Adrenal gland (tissue), 12 donors: ENCODE measurements around the gene STK32C. TPM values are rescaled to one million over a fixed set of nuclear protein-coding genes. Genes with fewer than 3 reads are reported as not detected.

Source experiments
- DNase-seq, 7 donors: peaks; one replicate each; pipeline ENCODE4 v3.0.0-alpha.2; 2019 to 2020
- H3K27ac ChIP-seq, 5 donors: fragments of 200-600 bp; sonication (generic) in 4 of 5; 1 replicate in 3 of 5; 2 replicates in 2 of 5; pipeline versions ENCODE4 v1.5.1 to v1.8.0; 2016 to 2020; ENCODE audit warnings: mild to moderate bottlenecking in 1 of 5
- H3K27me3 ChIP-seq: fragments of 200-600 bp; 2 replicates; pipeline ENCODE4 v1.8.0; 2021
- H3K36me3 ChIP-seq, 2 donors: fragments of 200-600 bp; replicated peaks in 1 of 2; 1 replicate in 1 of 2; 2 replicates in 1 of 2; pipeline versions ENCODE4 v1.5.1 to v1.8.0; 2018 to 2022
- H3K4me1 ChIP-seq, 2 donors: fragments of 200-600 bp; replicated peaks in 1 of 2; 1 replicate in 1 of 2; 2 replicates in 1 of 2; pipeline versions ENCODE4 v1.5.1 to v1.8.0; 2018 to 2021
- H3K4me3 ChIP-seq, 4 donors: fragments of 200-600 bp; sonication (generic) in 3 of 4; one replicate each; pipeline ENCODE4 v1.5.1; 2016 to 2018
- H3K9me3 ChIP-seq, 3 donors: fragments of 200-600 bp; sonication (generic) in 1 of 3; replicated peaks in 1 of 3; 1 replicate in 2 of 3; 2 replicates in 1 of 3; pipeline versions ENCODE4 v1.5.1 to v1.8.0; 2016 to 2021
- CTCF ChIP-seq, 6 experiments: fragments of 450-650 bp in 4 of 6; fragments of 200-600 bp in 2 of 6; sonication (generic) in 1 of 6; IDR thresholded peaks; 1 replicate in 5 of 6; 2 replicates in 1 of 6; pipeline versions ENCODE4 v1.5.1 to v1.8.0; 2016 to 2021; ENCODE audit warnings: antibody characterized with exemption in 6 of 6, mild to moderate bottlenecking in 2 of 6, moderate library complexity in 1 of 6
- POLR2A ChIP-seq, 2 donors: fragments of 450-650 bp; IDR thresholded peaks; one replicate each; pipeline ENCODE4 v1.6.1; 2017; ENCODE audit warnings: antibody characterized with exemption in 2 of 2, mild to moderate bottlenecking in 2 of 2, moderate library complexity in 1 of 2
- WGBS, 4 donors: extraction: QIAGEN DNeasy Blood & Tissue Kit in 2 of 4; methylation state at CpG; one replicate each; pipeline versions ENCODE4 v1.1.5 to v1.1.7; 2013 to 2017; 5-methylcytosine and 5-hydroxymethylcytosine counted together
- intact Hi-C, 2 donors: fragments of 100-400 bp; cut with DNase I; formaldehyde crosslinking; loops; one replicate each; pipeline versions ENCODE4 v1.14.1 to v1.15.0; 2022 to 2023
- polyA plus RNA-seq, 3 donors: library from polyadenylated mRNA; stranded (reverse); fragments of 200-250 nt in 2 of 3; fragments of 350-450 nt in 1 of 3; fragmentation: Illumina TruSeq in 1 of 3; extraction: RNeasy Lipid Tissue Mini Kit (QIAGEN cat#74804) in 1 of 3; gene quantifications; one replicate each; pipeline ENCODE4 v1.2.3, GENCODE V29; 2013 to 2014
- total RNA-seq, 9 donors: library from RNA; depleted of rRNA in 4 of 9; stranded (reverse); fragments of >200 nt in 4 of 9; fragments of 120-200 nt in 1 of 9; fragmentation: NEBNext Ultra II Directional in 1 of 9; extraction: Animal tissue kit (Norgen Biotek cat#: 25700) in 1 of 9; gene quantifications; one replicate each; pipeline versions ENCODE4 v1.1.0 to v1.2.4, GENCODE V29; 2013 to 2023
- donor health status: healthy with polysubstance abuse.
- donor health status: Bipolar disorder and iron deficiency.
- donor health status: DM: yes; HTN: yes; CAD: no.
- donor health status: DM: no; HTN: no; CAD: no.
- donor health status: DM: no; HTN: no; CAD: no.
- donor health status: DM: yes; HTN: yes; CAD: no.

The STK32C gene
- total and polyA plus RNA-seq, 12 donors, result 2.8 to 36.5 (median 15.9) TPM

GRCh38 chr10:132234860-132235259 lies 72.9 kb downstream of the STK32C start:
- no peaks in the 10 kb centered on the region for H3K9me3 ChIP-seq

GRCh38 chr10:132233501-132234085 lies 74.2 kb downstream of the STK32C start:
- 83 to 90% (median 85%) methylated on average over 10 to 18 of the region's 18 CpGs; no CpG with 5 or more reads in 1 of the 4 donors for WGBS, 4 donors
- H3K36me3 ChIP-seq, result no peaks in the 10 kb centered on the region
- intact Hi-C loops, result no loop called here
- no peak for DNase-seq
- no peak overlapping the region for H3K4me3 ChIP-seq
- no peak overlapping the region for H3K27ac ChIP-seq
- no peaks in the 10 kb centered on the region for H3K9me3 ChIP-seq
- H3K27me3 ChIP-seq, result no peaks in the 10 kb centered on the region
- TF ChIP-seq CTCF (IDR thresholded peaks at IDR 0.05) (no peak), POLR2A (IDR thresholded peaks at IDR 0.05) (no peak)
- no peaks in the 10 kb centered on the region for H3K4me1 ChIP-seq

More at GRCh38 chr10:132234860-132235259, 72.9 kb downstream of the STK32C start:
- Histone ChIP-seq H3K4me3 (no peak overlapping the region), H3K27ac (no peak overlapping the region), H3K4me1 (no peaks in the 10 kb centered on the region), H3K36me3 (no peaks in the 10 kb centered on the region), H3K27me3 (no peaks in the 10 kb centered on the region)
- WGBS, 4 donors, result 90 to 99% (median 95%) methylated on average over 6 of the region's 6 CpGs
- no peak for DNase-seq
- TF ChIP-seq CTCF (IDR thresholded peaks at IDR 0.05) (no peak), POLR2A (IDR thresholded peaks at IDR 0.05) (no peak)
- intact Hi-C loops, result no loop called here

DNA sequence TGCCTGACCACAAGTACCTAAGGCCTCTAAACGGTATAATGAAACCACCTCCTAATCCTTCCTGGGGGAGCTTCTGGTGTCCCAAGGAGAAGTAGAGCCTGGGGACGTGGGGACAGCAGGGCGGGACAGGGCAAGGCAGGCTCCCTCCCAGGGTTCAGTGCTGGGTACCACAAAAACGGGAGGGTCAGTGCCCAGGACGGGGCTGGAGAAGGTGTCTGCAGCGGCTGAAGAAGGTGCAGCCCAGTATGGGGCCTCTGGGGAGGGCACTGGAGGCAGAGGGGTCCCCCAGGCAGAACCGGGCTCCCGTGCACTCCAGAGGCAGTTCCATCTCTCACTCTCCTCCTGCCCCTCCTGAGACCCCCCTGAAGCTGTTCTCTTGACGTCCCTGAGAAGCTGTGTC lies 74.8 kb downstream of the STK32C start:
- intact Hi-C loops, result no loop called here
- Histone ChIP-seq H3K27me3 (no peaks in the 10 kb centered on the region), H3K4me1 (no peaks in the 10 kb centered on the region), H3K9me3 (no peaks in the 10 kb centered on the region), H3K36me3 (no peaks in the 10 kb centered on the region), H3K27ac (no peak overlapping the region), H3K4me3 (no peak overlapping the region)
- WGBS, 4 donors, result 67 to 82% (median 76%) methylated on average over 6 to 9 of the region's 9 CpGs
- DNase-seq, result no peak
- TF ChIP-seq CTCF (IDR thresholded peaks at IDR 0.05) (no peak), POLR2A (IDR thresholded peaks at IDR 0.05) (no peak)

DNA sequence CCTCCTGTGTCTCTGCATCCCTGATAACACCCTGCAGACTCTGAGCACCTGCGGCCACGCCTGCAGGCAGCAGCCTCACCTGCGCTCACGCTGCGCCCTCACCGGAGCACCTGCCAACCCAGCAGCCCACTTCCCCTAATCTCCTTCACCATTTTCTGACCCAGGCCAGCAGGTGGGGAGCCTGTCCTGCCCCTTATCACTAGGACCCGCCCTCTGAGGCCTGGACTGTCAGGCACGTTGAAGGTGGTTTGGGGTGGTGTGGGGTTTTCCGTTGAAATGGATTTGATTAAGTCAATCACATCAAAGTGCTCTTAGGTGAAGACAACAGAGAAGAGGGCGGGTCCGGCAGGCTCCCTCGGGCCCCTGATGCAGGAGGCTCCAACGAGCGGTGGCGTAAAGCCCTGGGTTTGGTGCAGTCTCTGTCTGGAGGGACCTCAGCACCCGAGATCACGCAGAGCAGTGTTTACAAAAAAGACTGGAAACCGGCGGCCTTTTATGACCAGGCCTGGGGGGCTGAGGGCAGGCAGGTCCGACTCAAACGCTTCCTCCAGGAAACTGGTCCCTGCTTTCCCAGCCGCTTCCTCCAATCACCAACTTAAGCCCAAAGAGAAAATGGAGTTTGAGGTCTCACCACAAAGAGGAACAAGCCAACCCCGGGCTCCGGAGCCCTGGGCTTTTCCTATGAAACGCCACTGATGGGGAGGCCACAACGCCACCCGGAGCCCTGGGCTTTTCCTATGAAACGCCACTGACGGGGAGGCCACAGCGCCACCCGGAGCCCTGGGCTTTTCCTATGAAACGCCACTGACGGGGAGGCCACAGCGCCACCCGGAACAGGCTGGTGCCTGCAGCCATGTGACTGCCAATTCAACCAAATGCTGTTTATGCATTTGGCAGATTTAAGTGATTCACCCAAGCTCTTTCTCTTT lies 75.5 kb downstream of the STK32C start:
- Histone ChIP-seq H3K9me3 (no peaks in the 10 kb centered on the region), H3K4me1 (no peaks in the 10 kb centered on the region), H3K27me3 (no peaks in the 10 kb centered on the region), H3K27ac (no peak overlapping the region), H3K36me3 (no peaks in the 10 kb centered on the region), H3K4me3 (no peak overlapping the region)
- 69 to 81% (median 74%) methylated on average over 35 of the region's 35 CpGs for WGBS, 4 donors
- intact Hi-C loops, result no loop called here
- DNase-seq, result peak in 3 of 7 donors; percentile 28 to 33 (median 29)
- TF ChIP-seq POLR2A (IDR thresholded peaks at IDR 0.05) (no peak), CTCF (IDR thresholded peaks at IDR 0.05) (no peak)
